ENCODE measurements around the gene CHST11. TPM values are rescaled to one million over a fixed set of nuclear protein-coding genes. Genes with fewer than 3 reads are reported as not detected.

The CHST11 gene
- total RNA-seq, 2 experiments from 2014 or later = 53.4 to 53.6 TPM

DNA sequence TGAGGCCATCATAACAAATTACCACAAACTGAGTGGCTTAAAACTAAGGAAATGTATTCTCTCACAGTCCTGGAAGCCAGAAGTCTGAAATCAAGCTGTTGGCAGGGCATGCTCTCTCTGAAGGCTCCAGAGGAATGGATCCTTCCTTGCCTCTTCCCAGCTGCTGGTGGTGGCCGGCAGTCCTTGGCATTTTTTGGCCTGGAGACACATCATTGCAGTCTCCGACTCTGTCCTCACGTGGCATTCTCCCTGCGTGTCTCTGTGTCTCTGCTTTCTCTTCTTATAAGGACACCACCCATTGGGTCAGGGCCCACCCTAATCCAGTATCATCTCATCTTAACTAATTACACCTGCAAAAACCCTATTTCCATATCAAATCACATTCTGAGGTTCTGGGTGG lies 295.3 kb downstream of the CHST11 start:
- Mint-ChIP-seq H3K27ac (peak overlapping the region; percentile 49), H3K4me1 (ENCODE audit: low read depth) (peaks cover 37% of the 10 kb centered on the region), H3K27me3 (no peaks in the 10 kb centered on the region), H3K9me3 (no peaks in the 10 kb centered on the region), H3K4me3 (no peak overlapping the region), H3K36me3 (ENCODE audit: low read depth) (peaks cover 20% of the 10 kb centered on the region)
- TF ChIP-seq, protein P1, sequence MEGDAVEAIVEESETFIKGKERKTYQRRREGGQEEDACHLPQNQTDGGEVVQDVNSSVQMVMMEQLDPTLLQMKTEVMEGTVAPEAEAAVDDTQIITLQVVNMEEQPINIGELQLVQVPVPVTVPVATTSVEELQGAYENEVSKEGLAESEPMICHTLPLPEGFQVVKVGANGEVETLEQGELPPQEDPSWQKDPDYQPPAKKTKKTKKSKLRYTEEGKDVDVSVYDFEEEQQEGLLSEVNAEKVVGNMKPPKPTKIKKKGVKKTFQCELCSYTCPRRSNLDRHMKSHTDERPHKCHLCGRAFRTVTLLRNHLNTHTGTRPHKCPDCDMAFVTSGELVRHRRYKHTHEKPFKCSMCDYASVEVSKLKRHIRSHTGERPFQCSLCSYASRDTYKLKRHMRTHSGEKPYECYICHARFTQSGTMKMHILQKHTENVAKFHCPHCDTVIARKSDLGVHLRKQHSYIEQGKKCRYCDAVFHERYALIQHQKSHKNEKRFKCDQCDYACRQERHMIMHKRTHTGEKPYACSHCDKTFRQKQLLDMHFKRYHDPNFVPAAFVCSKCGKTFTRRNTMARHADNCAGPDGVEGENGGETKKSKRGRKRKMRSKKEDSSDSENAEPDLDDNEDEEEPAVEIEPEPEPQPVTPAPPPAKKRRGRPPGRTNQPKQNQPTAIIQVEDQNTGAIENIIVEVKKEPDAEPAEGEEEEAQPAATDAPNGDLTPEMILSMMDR (IDR thresholded peaks at IDR 0.05) = no peak
- Histone ChIP-seq H3K27ac (ENCODE audit: low read depth in 1 of 2, low read length in 2 of 2) (no peak overlapping the region), H3K9me3 (ENCODE audit: control insufficient read depth in 1 of 2, insufficient read depth in 1 of 2, low read length in 2 of 2) (peaks cover 0 to 4% of the 10 kb centered on the region in 2 experiments), H3K4me3 (ENCODE audit: low read length) (no peak overlapping the region), H3K27me3 (ENCODE audit: control insufficient read depth in 1 of 2, insufficient read depth in 2 of 2, low read length in 2 of 2) (no peaks in the 10 kb centered on the region), H3K36me3 (ENCODE audit: insufficient read depth, low read length) (peaks cover 5% of the 10 kb centered on the region), H3K4me1 (ENCODE audit: insufficient read depth, low read length) (peaks cover 20% of the 10 kb centered on the region)
- DNase-seq (no peak), ATAC-seq (ENCODE audit: poor library complexity) (no peak)
- intact Hi-C loops (cut with DNase I, micrococcal nuclease) = no loop called here
- POLR2A ChIA-PET = no interaction called here
- CTCF ChIA-PET = no interaction called here

DNA sequence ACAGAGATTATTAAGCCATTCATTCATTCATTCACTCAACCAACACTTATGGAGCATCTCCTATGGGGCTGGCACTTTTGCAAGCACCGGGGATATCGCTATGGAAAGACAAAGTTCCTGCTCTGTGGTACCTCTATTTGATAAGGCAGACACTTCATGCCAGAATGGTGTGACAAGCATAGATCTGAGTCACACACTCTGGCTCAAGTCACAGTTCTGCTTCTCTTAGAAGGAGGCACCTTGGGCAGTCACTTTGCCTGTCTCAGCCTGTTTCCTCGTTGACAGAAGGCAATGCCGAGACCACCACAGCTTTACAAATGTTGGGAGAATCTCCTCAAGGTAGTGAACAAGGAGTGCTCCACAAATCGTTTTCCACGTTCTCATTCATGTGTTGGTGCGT lies 296.1 kb downstream of the CHST11 start:
- Histone ChIP-seq H3K36me3 (ENCODE audit: insufficient read depth, low read length) (peaks cover 14% of the 10 kb centered on the region), H3K4me3 (ENCODE audit: low read length) (no peak overlapping the region), H3K4me1 (ENCODE audit: insufficient read depth, low read length) (peaks cover 12% of the 10 kb centered on the region), H3K27ac (ENCODE audit: low read depth in 1 of 2, low read length in 2 of 2) (no peak overlapping the region), H3K27me3 (ENCODE audit: control insufficient read depth in 1 of 2, insufficient read depth in 2 of 2, low read length in 2 of 2) (no peaks in the 10 kb centered on the region), H3K9me3 (ENCODE audit: control insufficient read depth in 1 of 2, insufficient read depth in 1 of 2, low read length in 2 of 2) (peaks cover 0 to 4% of the 10 kb centered on the region in 2 experiments)
- intact Hi-C loops (cut with DNase I, micrococcal nuclease) = no loop called here
- Mint-ChIP-seq H3K27ac (no peak overlapping the region), H3K36me3 (ENCODE audit: low read depth) (peaks cover 28% of the 10 kb centered on the region), H3K9me3 (no peaks in the 10 kb centered on the region), H3K4me1 (ENCODE audit: low read depth) (peaks cover 29% of the 10 kb centered on the region), H3K27me3 (no peaks in the 10 kb centered on the region), H3K4me3 (no peak overlapping the region)
- POLR2A ChIA-PET = no interaction called here
- CTCF ChIA-PET = no interaction called here
- TF ChIP-seq, protein P1 (IDR thresholded peaks at IDR 0.05) = no peak
- no peak for ATAC-seq (ENCODE audit: poor library complexity)
- DNase-seq = no peak

DNA sequence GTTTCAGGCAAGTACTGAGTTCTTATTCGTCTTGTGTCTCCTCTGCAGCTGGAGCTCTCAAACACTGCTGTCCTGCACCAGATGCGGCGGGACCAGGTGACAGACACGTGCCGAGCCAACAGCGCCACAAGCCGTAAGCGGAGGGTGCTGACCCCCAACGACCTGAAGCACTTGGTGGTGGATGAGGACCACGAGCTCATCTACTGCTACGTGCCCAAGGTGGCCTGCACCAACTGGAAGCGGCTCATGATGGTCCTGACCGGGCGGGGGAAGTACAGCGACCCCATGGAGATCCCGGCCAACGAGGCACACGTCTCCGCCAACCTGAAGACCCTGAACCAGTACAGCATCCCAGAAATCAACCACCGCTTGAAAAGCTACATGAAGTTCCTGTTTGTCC lies 300.2 kb downstream of the CHST11 start:
- intact Hi-C loops (cut with DNase I, micrococcal nuclease) = no loop called here
- H3K4me1 ChIP-seq (ENCODE audit: insufficient read depth, low read length) = no peaks in the 10 kb centered on the region
- peaks cover 14% of the 10 kb centered on the region for H3K36me3 ChIP-seq (ENCODE audit: insufficient read depth, low read length)
- Mint-ChIP-seq H3K4me1 (ENCODE audit: low read depth) (peaks cover 10% of the 10 kb centered on the region), H3K36me3 (ENCODE audit: low read depth) (peaks cover 47% of the 10 kb centered on the region), H3K27me3 (no peaks in the 10 kb centered on the region), H3K4me3 (no peak overlapping the region), H3K27ac (no peak overlapping the region), H3K9me3 (no peaks in the 10 kb centered on the region)
- ChIA-PET POLR2A (no interaction called here), CTCF (no interaction called here)
- DNase-seq = no peak
- H3K9me3 ChIP-seq (ENCODE audit: control insufficient read depth in 1 of 2, insufficient read depth in 1 of 2, low read length in 2 of 2) = peaks cover 0 to 4% of the 10 kb centered on the region in 2 experiments
- ATAC-seq (ENCODE audit: poor library complexity) = no peak
- no peak overlapping the region for H3K27ac ChIP-seq (ENCODE audit: low read depth in 1 of 2, low read length in 2 of 2)
- H3K4me3 ChIP-seq (ENCODE audit: low read length) = no peak overlapping the region
- TF ChIP-seq, protein P1 (IDR thresholded peaks at IDR 0.05) = no peak
- H3K27me3 ChIP-seq (ENCODE audit: control insufficient read depth in 1 of 2, insufficient read depth in 2 of 2, low read length in 2 of 2) = no peaks in the 10 kb centered on the region

Data from CD4-positive, alpha-beta T cell (primary cell).